PFSK-1 (cell line): ENCODE data around the gene ACP5. TPM values are rescaled to one million over a fixed set of nuclear protein-coding genes. Genes with fewer than 3 reads are reported as not detected.

Source experiments
- FOXP2 ChIP-seq: optimal IDR thresholded peaks from 2 replicates; pipeline ENCODE3; 2011; ENCODE audit warnings: borderline replicate concordance, control low read depth, inconsistent platforms; ENCODE audit not compliant: insufficient read depth; ENCODE audit errors: extremely low read length, extremely low read depth
- POLR2AphosphoS5 ChIP-seq: IDR thresholded peaks from 2 replicates; pipeline ENCODE4 v1.6.1; 2012; ENCODE audit warnings: low read depth, mild to moderate bottlenecking, control low read depth, low read length, moderate library complexity
- REST ChIP-seq, 2 experiments: IDR thresholded peaks; 2 replicates each; pipeline versions ENCODE4 v1.6.1 to v1.8.0; 2011 to 2012; ENCODE audit warnings: low read depth in 2 of 2, low read length in 2 of 2, control low read depth in 1 of 2, inconsistent platforms in 1 of 2, mild to moderate bottlenecking in 1 of 2, moderate library complexity in 1 of 2; ENCODE audit not compliant: insufficient read depth in 1 of 2
- SIN3A ChIP-seq: IDR thresholded peaks from 2 replicates; pipeline ENCODE4 v1.6.1; 2012; ENCODE audit warnings: mild to moderate bottlenecking, low read length, moderate library complexity, borderline replicate concordance; ENCODE audit not compliant: insufficient read depth
- TAF1 ChIP-seq: IDR thresholded peaks from 2 replicates; pipeline ENCODE4 v1.6.1; 2012; ENCODE audit warnings: low read length, control low read depth, borderline replicate concordance; ENCODE audit not compliant: insufficient read depth
- polyA plus RNA-seq: library from polyadenylated mRNA; unstranded; fragments of >200 nt; gene quantifications from one replicate; pipeline ENCODE4 v1.2.1, GENCODE V29; 2012; ENCODE audit warnings: low read depth, missing spikeins; ENCODE audit not compliant: insufficient read length

ACP5 gene
- 3.7 TPM for polyA plus RNA-seq

- TF ChIP-seq SIN3A (no peak), TAF1 (no peak), REST (IDR thresholded peaks at IDR 0.05; ENCODE audit: insufficient read depth in 1 of 2, low read depth in 2 of 2, low read length in 2 of 2) (no peak), FOXP2 (no peak), POLR2AphosphoS5 (no peak)
These were observed at the start of gene ACP5 for GRCh38 chr19:11577451-11578257. TSS of gene ACP5 (minus strand) at chr19:11577645. CDS start at chr19:11577317, 328 bp downstream.

GRCh38 chr19:11626252-11626651, 48.8 kb upstream of the ACP5 start:
- no peak for TF ChIP-seq FOXP2
- TF ChIP-seq POLR2AphosphoS5 = no peak
- TF ChIP-seq REST (IDR thresholded peaks at IDR 0.05; ENCODE audit: insufficient read depth in 1 of 2, low read depth in 2 of 2, low read length in 2 of 2) = no peak
- no peak for TF ChIP-seq TAF1

GRCh38 chr19:11624069-11624463, 46.6 kb upstream of the ACP5 start:
- no peak for TF ChIP-seq REST (IDR thresholded peaks at IDR 0.05; ENCODE audit: insufficient read depth in 1 of 2, low read depth in 2 of 2, low read length in 2 of 2)
- TF ChIP-seq TAF1 = no peak
- TF ChIP-seq FOXP2 = no peak
- no peak for TF ChIP-seq POLR2AphosphoS5
- TF ChIP-seq SIN3A = no peak

- TF ChIP-seq TAF1 = no peak
- no peak for TF ChIP-seq SIN3A
- no peak for TF ChIP-seq FOXP2
- no peak for TF ChIP-seq REST (IDR thresholded peaks at IDR 0.05; ENCODE audit: insufficient read depth in 1 of 2, low read depth in 2 of 2, low read length in 2 of 2)
- TF ChIP-seq POLR2AphosphoS5 = no peak
These were observed 43.1 kb upstream of the ACP5 start for GRCh38 chr19:11620553-11620952.
